Measurements from ENCODE around the gene TMPRSS6. TPM values are rescaled to one million over a fixed set of nuclear protein-coding genes. Genes with fewer than 3 reads are reported as not detected.

The TMPRSS6 gene
- total RNA-seq, 4 donors from 2014 or later: not detected

DNA sequence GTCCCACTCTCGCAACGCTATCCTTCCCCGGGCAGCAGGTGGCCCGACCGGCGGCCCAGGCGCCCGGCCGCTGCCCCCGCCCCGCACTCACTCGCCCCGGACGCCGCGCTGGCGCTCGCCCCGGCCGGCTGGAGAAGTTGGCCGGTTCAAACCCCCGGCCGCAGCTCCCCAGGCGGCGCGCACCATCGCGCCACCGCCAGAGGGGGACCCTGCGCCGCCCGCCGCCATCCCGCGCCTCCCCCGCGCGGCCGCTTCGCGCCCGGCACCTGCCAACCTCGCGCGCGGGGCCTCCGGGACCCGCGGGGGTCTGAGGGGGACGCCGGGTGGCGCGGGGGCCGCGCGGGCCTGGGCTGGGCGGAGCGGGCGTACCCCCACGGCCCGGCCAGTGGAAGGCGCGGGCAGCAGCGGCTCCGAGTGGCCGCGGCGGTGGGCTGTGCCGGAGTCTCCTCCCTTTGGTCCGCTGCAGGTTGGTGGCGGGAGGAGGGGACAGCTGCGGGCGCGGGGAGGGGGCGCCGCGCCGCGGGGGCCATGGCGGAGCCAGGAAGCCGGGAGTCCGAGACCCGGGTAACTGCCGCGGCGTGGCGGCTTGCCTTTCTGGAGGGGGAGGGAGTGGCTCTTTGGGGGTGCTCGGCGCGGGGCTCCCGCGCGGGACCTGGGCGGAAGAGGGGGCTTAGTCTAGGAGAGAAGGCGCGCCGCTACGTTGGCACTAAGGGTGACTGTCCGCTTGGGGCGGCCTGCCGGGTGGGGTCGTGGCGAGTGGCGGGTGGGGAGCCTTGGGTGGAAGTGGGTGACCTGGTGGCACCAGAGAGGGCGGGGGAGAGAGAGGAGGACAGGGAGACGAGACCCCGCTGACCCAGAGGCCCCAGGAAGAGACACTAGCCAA, 90.0 kb downstream of the TMPRSS6 start, which contains the start of the genes MPST and TST:
TSS of gene MPST (plus strand) at position 434 of the 883 bp plus-strand sequence. CDS start at position 529, 95 bp downstream.
TSS of gene TST (minus strand) at position 139 of the 883 bp plus-strand sequence. CDS start 715 bp downstream, outside the sequence.
- H3K36me3 ChIP-seq: peaks cover 4 to 35% (median 14%) of the 10 kb centered on the region in 4 donors
- TF ChIP-seq POLR2A (IDR thresholded peaks at IDR 0.05; ENCODE audit: low read depth) (no peak), EP300 (IDR thresholded peaks at IDR 0.05) (no peak), POLR2AphosphoS5 (IDR thresholded peaks at IDR 0.05) (peak in 1 of 2 donors; percentile 73)
- TF ChIP-seq, protein P1, sequence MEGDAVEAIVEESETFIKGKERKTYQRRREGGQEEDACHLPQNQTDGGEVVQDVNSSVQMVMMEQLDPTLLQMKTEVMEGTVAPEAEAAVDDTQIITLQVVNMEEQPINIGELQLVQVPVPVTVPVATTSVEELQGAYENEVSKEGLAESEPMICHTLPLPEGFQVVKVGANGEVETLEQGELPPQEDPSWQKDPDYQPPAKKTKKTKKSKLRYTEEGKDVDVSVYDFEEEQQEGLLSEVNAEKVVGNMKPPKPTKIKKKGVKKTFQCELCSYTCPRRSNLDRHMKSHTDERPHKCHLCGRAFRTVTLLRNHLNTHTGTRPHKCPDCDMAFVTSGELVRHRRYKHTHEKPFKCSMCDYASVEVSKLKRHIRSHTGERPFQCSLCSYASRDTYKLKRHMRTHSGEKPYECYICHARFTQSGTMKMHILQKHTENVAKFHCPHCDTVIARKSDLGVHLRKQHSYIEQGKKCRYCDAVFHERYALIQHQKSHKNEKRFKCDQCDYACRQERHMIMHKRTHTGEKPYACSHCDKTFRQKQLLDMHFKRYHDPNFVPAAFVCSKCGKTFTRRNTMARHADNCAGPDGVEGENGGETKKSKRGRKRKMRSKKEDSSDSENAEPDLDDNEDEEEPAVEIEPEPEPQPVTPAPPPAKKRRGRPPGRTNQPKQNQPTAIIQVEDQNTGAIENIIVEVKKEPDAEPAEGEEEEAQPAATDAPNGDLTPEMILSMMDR (IDR thresholded peaks at IDR 0.05): peak in 2 of 3 experiments; percentile 45 to 58
- H3K27ac ChIP-seq (replicated peaks in 1 of 4): peak within 1 kb of the TSS; percentile 89 to 97 (median 94)
- 0% methylated on average over 47 of the region's 107 CpGs for WGBS
- DNase-seq (ENCODE audit: extremely low spot score): no peak
- no peaks in the 10 kb centered on the region for H3K9me3 ChIP-seq
- H3K4me3 ChIP-seq: peak within 1 kb of the TSS; percentile 86 to 98 (median 92)
- intact Hi-C loops (cut with DNase I): no loop called here
- H3K4me1 ChIP-seq: peaks cover 64 to 82% (median 72%) of the 10 kb centered on the region in 4 donors
- H3K27me3 ChIP-seq: no peaks in the 10 kb centered on the region

DNA sequence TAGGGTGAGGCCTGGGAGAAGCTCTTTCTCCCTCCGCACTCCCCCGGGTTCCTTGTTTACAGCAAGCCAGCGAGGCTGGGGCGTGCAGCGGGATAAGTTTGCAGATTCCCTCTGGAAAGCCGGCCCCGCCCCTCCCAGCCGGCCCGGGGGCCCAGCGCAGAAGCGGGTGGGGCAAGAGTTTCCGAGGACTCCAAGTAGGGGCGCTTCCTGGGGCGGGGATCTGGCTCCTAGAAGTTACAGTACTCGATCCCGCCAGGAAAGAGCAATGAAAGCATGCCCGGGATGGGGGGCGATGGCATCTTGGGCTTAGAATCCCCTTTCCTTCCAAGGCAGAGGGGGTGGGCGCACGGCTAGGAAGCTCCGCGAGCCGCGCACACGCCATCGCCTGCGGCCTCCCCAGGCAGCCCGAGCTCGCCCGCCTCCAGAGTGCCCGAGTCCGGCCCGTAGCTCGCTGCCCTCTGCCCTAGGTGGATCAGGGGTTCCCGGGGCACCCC, 90.7 kb downstream of the TMPRSS6 start:
- TF ChIP-seq, protein P1 (IDR thresholded peaks at IDR 0.05): no peak
- peak in 1 of 2 donors; percentile 25 for TF ChIP-seq POLR2AphosphoS5 (IDR thresholded peaks at IDR 0.05)
- no peak for TF ChIP-seq POLR2A (IDR thresholded peaks at IDR 0.05; ENCODE audit: low read depth)
- peak overlapping the region; percentile 89 to 97 (median 94) for H3K27ac ChIP-seq (replicated peaks in 1 of 4)
- DNase-seq (ENCODE audit: extremely low spot score): peak; percentile 93
- H3K27me3 ChIP-seq: no peaks in the 10 kb centered on the region
- peak overlapping the region; percentile 86 to 98 (median 92) for H3K4me3 ChIP-seq
- intact Hi-C loops (cut with DNase I): no loop called here
- peaks cover 64 to 81% (median 73%) of the 10 kb centered on the region in 4 donors for H3K4me1 ChIP-seq
- no peaks in the 10 kb centered on the region for H3K9me3 ChIP-seq
- WGBS: 1% methylated on average over 13 of the region's 35 CpGs
- peaks cover 0 to 28% (median 9%) of the 10 kb centered on the region in 4 donors for H3K36me3 ChIP-seq

DNA sequence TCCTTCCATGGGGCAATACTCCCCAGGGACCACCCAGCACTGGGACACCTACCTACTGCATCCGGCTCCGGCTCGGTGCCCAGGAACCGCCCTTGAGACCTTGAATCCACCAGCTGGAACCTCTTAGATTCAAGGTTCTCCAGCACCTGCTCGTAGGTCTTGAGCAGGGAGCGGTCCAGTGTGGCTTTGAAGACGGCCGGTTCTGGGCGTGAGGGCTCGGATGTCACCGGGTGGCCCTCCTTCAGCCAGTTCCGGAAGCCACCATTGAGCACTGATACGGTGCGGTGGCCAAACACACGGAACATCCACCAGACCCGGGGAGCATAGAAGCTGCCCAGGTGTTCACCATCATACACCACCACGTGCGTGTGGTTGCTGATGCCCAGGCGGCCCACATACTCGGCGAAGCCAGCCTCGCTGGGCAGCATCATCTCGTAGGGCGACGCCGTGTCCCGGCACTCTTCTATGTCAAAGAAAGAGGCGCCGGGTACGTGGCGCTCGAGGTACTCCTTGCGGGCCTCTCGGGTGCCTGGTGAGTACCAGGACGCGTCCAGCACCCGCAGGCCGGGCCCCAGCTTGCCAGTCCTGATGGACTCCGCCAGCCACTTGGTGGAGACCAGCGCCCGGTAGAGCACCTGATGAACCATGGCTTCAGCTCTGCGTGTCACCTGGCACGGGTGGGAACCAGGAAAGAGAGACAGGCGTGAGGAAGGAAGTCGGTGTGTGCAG, 91.3 kb downstream of the TMPRSS6 start:
- H3K27me3 ChIP-seq: no peaks in the 10 kb centered on the region
- H3K4me1 ChIP-seq: peaks cover 62 to 78% (median 71%) of the 10 kb centered on the region in 4 donors
- H3K36me3 ChIP-seq: peaks cover 0 to 22% (median 8%) of the 10 kb centered on the region in 4 donors
- 37% methylated on average over 20 of the region's 45 CpGs for WGBS
- TF ChIP-seq POLR2AphosphoS5 (IDR thresholded peaks at IDR 0.05): no peak
- TF ChIP-seq POLR2A (IDR thresholded peaks at IDR 0.05; ENCODE audit: low read depth): no peak
- no peak for TF ChIP-seq EP300 (IDR thresholded peaks at IDR 0.05)
- TF ChIP-seq, protein P1 (IDR thresholded peaks at IDR 0.05): no peak
- no peak for DNase-seq (ENCODE audit: extremely low spot score)
- intact Hi-C loops (cut with DNase I): no loop called here
- H3K27ac ChIP-seq (replicated peaks in 1 of 4): peak overlapping the region; percentile 89 to 97 (median 94)
- no peaks in the 10 kb centered on the region for H3K9me3 ChIP-seq
- peak overlapping the region; percentile 86 to 98 (median 92) for H3K4me3 ChIP-seq

DNA sequence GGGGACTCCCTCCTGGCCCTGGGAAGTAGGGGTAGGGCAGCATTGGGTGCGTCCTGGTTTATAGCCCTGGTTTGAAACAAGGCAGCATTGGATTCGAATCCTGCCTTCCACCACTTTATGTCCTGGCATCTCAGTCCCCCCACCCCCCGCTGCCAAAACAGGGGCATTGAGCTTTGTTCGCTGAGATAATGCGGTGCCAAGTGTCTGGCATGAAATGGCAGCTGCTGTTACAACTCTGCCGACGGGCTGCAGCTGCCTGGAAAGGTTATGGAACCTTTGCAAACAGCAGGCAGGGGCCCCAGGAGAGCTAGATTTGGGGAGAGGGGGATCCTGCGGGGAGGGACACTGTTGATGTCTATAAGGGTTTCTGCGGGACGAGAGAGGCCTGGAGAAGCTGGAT, 92.2 kb downstream of the TMPRSS6 start:
- peaks cover 0 to 16% (median 8%) of the 10 kb centered on the region in 4 donors for H3K36me3 ChIP-seq
- H3K27ac ChIP-seq (replicated peaks in 1 of 4): peak overlapping the region; percentile 15 to 58 (median 38)
- peaks cover 63 to 73% (median 67%) of the 10 kb centered on the region in 4 donors for H3K4me1 ChIP-seq
- no peaks in the 10 kb centered on the region for H3K27me3 ChIP-seq
- intact Hi-C loops (cut with DNase I): no loop called here
- WGBS: 83% methylated on average over 9 of the region's 10 CpGs
- DNase-seq (ENCODE audit: extremely low spot score): no peak
- TF ChIP-seq, protein P1 (IDR thresholded peaks at IDR 0.05): no peak
- TF ChIP-seq EP300 (IDR thresholded peaks at IDR 0.05) (no peak), POLR2AphosphoS5 (IDR thresholded peaks at IDR 0.05) (no peak), POLR2A (IDR thresholded peaks at IDR 0.05; ENCODE audit: low read depth) (no peak)
- H3K9me3 ChIP-seq: no peaks in the 10 kb centered on the region
- peak overlapping the region in 1 of 4 donors; percentile 8 for H3K4me3 ChIP-seq

Data from esophagus muscularis mucosa (tissue), 4 donors.